Measurements from ENCODE around the gene FBXO38. TPM values are rescaled to one million over a fixed set of nuclear protein-coding genes. Genes with fewer than 3 reads are reported as not detected.

Gene FBXO38, protein sequence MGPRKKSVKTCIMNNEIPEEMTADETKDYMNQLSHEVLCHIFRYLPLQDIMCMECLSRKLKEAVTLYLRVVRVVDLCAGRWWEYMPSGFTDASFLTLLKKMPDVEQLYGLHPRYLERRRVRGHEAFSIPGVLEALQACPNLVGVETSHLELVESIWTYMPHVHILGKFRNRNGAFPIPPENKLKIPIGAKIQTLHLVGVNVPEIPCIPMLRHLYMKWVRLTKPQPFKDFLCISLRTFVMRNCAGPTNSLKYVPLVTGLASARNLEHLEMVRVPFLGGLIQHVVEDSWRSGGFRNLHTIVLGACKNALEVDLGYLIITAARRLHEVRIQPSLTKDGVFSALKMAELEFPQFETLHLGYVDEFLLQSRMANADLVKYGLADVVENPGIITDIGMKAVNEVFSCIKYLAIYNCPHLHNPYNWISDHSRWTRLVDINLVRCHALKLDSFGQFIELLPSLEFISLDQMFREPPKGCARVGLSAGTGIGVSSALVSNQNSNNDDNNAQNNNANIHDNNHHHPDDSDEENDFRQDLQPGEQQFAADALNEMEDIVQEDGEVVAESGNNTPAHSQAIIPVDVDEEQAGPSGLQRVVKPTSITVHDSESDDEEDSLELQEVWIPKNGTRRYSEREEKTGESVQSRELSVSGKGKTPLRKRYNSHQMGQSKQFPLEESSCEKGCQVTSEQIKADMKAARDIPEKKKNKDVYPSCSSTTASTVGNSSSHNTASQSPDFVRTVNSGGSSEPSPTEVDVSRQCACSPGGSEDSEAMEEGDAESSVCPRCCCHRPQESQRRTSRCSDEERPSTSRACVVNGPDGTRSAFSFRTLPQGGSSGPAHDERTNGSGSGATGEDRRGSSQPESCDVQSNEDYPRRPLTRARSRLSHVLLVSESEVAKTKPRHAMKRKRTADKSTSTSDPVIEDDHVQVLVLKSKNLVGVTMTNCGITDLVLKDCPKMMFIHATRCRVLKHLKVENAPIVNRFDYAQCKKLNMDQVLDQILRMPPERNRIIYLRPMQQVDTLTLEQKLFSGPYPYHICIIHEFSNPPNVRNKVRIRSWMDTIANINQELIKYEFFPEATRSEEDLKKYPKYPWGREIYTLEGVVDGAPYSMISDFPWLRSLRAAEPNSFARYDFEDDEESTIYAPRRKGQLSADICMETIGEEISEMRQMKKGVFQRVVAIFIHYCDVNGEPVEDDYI
- total RNA-seq = 10 to 100 TPM; 28.0 to 62.0 (median 37.5) TPM

GRCh38 chr5:148383564-148384379 lies at the start of gene FBXO38:
Gene FBXO38 (plus strand): TSS chr5:148383958. CDS start chr5:148394777, 10,819 bp downstream.
- peak; percentile 96 to 99 (median 99) for ATAC-seq (replicated peaks in 6 of 8)
- WGBS, 10 experiments = 0 to 22% (median 0%) methylated on average over 2 to 17 of the region's 45 CpGs; no CpG with 5 or more reads in 1 of the 10 experiments
- in situ Hi-C loops (cut with MboI; ENCODE audit: low pct_unique_long_range_greater_than_20kb in 2 of 9, low sequenced_read_pairs in 9 of 9, unreplicated experiment in 9 of 9) = loop anchor here in 1 of 9 experiments (25.0 kb wide), 1 partner anchor 96 kb away; no protein-coding TSS in a partner anchor
- peak within 1 kb of the TSS; percentile 74 to 85 (median 74) for H3K4me3 ChIP-seq
- peaks cover 11 to 19% of the 10 kb centered on the region in 2 donors for H3K4me1 ChIP-seq (replicated peaks in 1 of 2)
- peak within 1 kb of the TSS; percentile 80 to 91 for H3K27ac ChIP-seq

DNA sequence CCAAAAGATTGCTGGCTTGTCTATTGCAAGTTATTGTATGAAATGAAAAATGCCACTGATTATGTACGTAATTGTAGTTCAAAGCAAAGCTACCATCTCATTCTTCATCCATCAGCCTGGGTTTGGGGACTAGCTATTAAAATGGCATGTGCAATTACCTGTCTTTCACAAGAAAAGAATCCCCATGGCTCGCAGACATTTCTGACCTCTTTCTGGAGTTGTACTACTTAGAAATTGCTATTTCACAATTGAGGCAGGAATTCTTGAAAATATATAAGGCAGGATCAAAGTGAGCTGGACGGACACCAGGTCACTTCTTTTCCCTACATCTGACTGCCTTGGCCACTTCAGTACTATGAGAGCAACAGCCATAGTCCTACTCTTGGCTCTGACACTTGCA lies 48.5 kb upstream of the FBXO38 start, which contains the start of gene SPINK9:
Gene SPINK9 (plus strand): TSS at position 301 of the 400 bp plus-strand sequence. CDS start 55 bp downstream, at position 356.
- in situ Hi-C loops (cut with MboI; ENCODE audit: low pct_unique_long_range_greater_than_20kb in 2 of 9, low sequenced_read_pairs in 9 of 9, unreplicated experiment in 9 of 9) = no loop called here
- Histone ChIP-seq H3K4me3 (no peak within 1 kb of the TSS), H3K4me1 (replicated peaks in 1 of 2) (no peaks in the 10 kb centered on the region), H3K27ac (no peak within 1 kb of the TSS)
- ATAC-seq (replicated peaks in 6 of 8) = no peak
- WGBS, 10 experiments = 29 to 98% (median 79%) methylated on average over 1 to 3 of the region's 3 CpGs; no CpG with 5 or more reads in 2 of the 10 experiments

DNA sequence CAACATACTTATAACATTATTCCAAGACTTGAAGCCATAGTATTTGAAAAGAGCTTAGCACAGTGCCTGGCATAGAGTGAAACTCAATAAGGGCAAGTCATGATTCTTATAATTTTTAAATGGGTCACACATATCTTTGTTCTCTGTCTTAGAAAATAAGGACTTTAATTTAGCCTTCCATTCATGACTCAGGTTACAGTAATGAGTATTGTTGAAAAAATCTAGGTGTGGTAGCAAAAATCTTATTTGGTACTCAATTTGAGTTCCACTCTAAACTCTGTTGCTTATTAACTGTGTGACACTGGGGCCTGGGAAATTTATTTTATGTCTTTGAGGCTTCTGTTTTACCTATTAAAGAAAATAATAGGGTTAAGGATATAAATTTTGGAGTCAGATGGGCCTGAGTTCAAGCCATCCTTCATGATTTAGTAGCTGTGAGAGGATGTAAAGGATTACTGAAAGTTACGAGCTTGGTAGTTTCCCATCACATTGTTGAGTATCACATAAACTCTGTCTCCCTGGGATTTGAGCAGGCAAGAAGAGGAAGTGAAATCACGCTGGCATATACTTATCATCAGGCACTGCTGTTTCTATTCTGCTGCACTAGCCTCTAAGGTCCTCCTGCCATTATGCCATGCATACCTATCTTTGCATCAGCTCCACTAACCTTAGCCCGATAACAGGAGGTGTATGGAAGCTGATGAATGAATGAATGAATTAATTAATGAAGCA lies 46.9 kb upstream of the FBXO38 start:
- no peaks in the 10 kb centered on the region for H3K4me1 ChIP-seq (replicated peaks in 1 of 2)
- H3K4me3 ChIP-seq = no peak overlapping the region
- no peak overlapping the region for H3K27ac ChIP-seq
- WGBS, 10 experiments = 38 to 100% (median 87%) methylated on average over 1 to 3 of the region's 3 CpGs; no CpG with 5 or more reads in 1 of the 10 experiments
- in situ Hi-C loops (cut with MboI; ENCODE audit: low pct_unique_long_range_greater_than_20kb in 2 of 9, low sequenced_read_pairs in 9 of 9, unreplicated experiment in 9 of 9) = no loop called here
- no peak for ATAC-seq (replicated peaks in 6 of 8)

DNA sequence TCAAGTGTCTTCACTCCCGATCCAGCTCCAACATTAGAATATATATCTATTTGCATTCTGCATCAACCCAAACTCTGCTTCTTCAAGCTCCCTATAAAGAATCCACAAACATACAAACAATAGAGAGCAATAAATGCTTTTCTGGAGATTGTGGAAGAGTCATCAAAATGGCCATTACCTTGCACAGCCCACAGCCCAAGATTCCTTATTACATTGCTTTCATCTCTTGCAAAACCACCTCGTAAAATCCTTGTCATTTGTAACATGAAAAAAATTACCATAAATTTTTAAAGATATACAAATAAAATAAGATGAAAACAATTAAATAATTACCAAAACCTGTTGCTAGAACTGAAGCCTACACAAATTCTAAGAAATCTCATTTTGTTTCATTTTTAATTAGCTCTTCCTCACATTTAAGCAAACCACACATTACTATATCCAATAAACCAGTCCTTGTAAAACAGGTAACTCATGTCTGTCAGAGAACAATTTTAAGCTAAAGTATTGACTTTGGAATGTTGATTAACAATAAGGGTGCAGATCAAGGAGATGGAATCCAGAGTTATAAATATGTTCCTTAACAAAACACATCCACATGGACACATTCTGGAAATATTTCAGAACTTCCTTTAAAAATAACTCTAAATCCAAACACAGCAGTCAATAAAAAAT lies 41.2 kb upstream of the FBXO38 start:
- H3K27ac ChIP-seq = no peak overlapping the region
- no peak for ATAC-seq (replicated peaks in 6 of 8)
- WGBS, 10 experiments = 28 to 100% (median 58%) methylated on average over 1 to 2 of the region's 2 CpGs
- H3K4me1 ChIP-seq (replicated peaks in 1 of 2) = no peaks in the 10 kb centered on the region
- in situ Hi-C loops (cut with MboI; ENCODE audit: low pct_unique_long_range_greater_than_20kb in 2 of 9, low sequenced_read_pairs in 9 of 9, unreplicated experiment in 9 of 9) = no loop called here
- H3K4me3 ChIP-seq = no peak overlapping the region

- in situ Hi-C loops (cut with MboI; ENCODE audit: low pct_unique_long_range_greater_than_20kb in 2 of 9, low sequenced_read_pairs in 9 of 9, unreplicated experiment in 9 of 9) = no loop called here
- H3K4me3 ChIP-seq = no peak overlapping the region
These were observed 40.7 kb upstream of the FBXO38 start for GRCh38 chr5:148343046-148343407.

GRCh38 chr5:148343603-148344487 lies 39.9 kb upstream of the FBXO38 start:
- WGBS, 10 experiments = 2 to 93% (median 77%) methylated on average over 3 to 7 of the region's 7 CpGs
- Histone ChIP-seq H3K27ac (no peak overlapping the region), H3K4me1 (replicated peaks in 1 of 2) (no peaks in the 10 kb centered on the region), H3K4me3 (no peak overlapping the region)
- ATAC-seq (replicated peaks in 6 of 8) = peak in 3 of 8 experiments; percentile 41 to 79 (median 65)
- in situ Hi-C loops (cut with MboI; ENCODE audit: low pct_unique_long_range_greater_than_20kb in 2 of 9, low sequenced_read_pairs in 9 of 9, unreplicated experiment in 9 of 9) = no loop called here

More at GRCh38 chr5:148343046-148343407, 40.7 kb upstream of the FBXO38 start:
- 0 to 100% (median 80%) methylated on average over 1 to 2 of the region's 2 CpGs; no CpG with 5 or more reads in 3 of the 10 experiments for WGBS, 10 experiments
- H3K27ac ChIP-seq = no peak overlapping the region
- peak in 2 of 8 experiments; percentile 58 to 64 for ATAC-seq (replicated peaks in 6 of 8)
- H3K4me1 ChIP-seq (replicated peaks in 1 of 2) = no peaks in the 10 kb centered on the region

DNA sequence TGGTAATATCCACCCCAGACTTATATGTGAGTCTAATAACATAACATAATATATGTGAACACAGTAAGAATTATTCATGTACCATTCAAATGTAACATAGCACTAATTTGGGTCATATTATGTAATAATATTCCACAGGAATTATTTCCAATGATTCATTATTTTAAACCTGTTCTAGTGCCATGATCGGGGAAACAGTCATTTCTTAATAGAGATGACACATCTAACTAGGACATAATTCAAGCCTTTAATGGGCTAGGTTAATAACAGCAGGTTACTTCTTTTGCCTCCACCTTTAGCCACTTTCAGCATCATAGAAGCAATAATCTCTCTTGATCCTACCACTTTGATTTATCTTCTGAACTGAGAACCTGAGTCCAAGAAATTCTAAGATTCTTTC lies 36.1 kb upstream of the FBXO38 start:
- H3K4me1 ChIP-seq (replicated peaks in 1 of 2) = no peaks in the 10 kb centered on the region
- WGBS, 10 experiments = 17 to 83% (median 44%) methylated on average over 1 of the region's 1 CpG; no CpG with 5 or more reads in 3 of the 10 experiments
- in situ Hi-C loops (cut with MboI; ENCODE audit: low pct_unique_long_range_greater_than_20kb in 2 of 9, low sequenced_read_pairs in 9 of 9, unreplicated experiment in 9 of 9) = no loop called here
- ATAC-seq (replicated peaks in 6 of 8) = no peak
- no peak overlapping the region for H3K4me3 ChIP-seq
- no peak overlapping the region for H3K27ac ChIP-seq

DNA sequence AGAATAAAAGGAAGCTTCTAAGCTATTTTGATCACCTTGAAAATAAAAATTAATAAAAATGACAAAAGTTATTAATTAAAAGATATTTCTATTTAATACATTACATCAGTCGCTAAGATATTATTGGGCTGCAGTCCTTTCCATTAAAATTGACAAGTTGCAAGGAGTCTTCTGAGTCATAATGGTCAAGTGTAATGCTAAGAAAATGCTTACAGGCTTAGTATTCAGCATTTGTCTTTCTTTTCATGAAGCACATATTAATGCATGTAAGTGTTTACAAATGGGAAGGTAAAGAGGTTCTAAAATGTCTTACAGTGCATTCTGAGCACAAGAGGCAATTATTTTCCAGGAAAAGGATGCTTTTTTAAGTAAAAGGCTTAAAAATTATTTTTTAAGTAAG lies 31.1 kb upstream of the FBXO38 start:
- 33 to 100% (median 77%) methylated on average over 1 of the region's 1 CpG; no CpG with 5 or more reads in 1 of the 10 experiments for WGBS, 10 experiments
- in situ Hi-C loops (cut with MboI; ENCODE audit: low pct_unique_long_range_greater_than_20kb in 2 of 9, low sequenced_read_pairs in 9 of 9, unreplicated experiment in 9 of 9) = loop anchor here in 1 of 9 experiments (25.0 kb wide), 1 partner anchor 165 kb away; no protein-coding TSS in a partner anchor
- H3K4me1 ChIP-seq (replicated peaks in 1 of 2) = no peaks in the 10 kb centered on the region
- no peak overlapping the region for H3K27ac ChIP-seq
- H3K4me3 ChIP-seq = no peak overlapping the region
- no peak for ATAC-seq (replicated peaks in 6 of 8)

DNA sequence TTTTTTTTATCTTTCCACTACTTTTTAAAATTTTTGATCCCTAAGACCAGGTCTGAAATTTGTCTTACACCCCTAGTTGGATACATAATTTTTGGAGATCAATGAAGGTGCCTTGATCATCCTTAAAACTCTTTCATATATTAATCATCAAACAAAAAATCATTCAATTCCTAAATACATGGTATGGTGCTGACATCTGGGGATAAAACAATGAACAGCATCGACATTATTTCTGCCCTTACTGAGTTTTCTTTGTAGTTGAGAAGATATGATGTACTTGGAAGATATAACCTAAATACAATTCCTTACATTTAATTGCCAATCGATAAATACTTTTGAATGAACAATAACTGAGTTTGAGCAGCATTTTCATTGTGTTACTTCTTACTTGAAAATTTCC lies 30.1 kb upstream of the FBXO38 start:
- Histone ChIP-seq H3K4me1 (replicated peaks in 1 of 2) (no peaks in the 10 kb centered on the region), H3K27ac (no peak overlapping the region), H3K4me3 (no peak overlapping the region)
- in situ Hi-C loops (cut with MboI; ENCODE audit: low pct_unique_long_range_greater_than_20kb in 2 of 9, low sequenced_read_pairs in 9 of 9, unreplicated experiment in 9 of 9) = loop anchor here in 1 of 9 experiments (25.0 kb wide), 1 partner anchor 166 kb away; no protein-coding TSS in a partner anchor
- no peak for ATAC-seq (replicated peaks in 6 of 8)
- WGBS, 10 experiments = 35 to 100% (median 88%) methylated on average over 1 to 2 of the region's 2 CpGs

DNA sequence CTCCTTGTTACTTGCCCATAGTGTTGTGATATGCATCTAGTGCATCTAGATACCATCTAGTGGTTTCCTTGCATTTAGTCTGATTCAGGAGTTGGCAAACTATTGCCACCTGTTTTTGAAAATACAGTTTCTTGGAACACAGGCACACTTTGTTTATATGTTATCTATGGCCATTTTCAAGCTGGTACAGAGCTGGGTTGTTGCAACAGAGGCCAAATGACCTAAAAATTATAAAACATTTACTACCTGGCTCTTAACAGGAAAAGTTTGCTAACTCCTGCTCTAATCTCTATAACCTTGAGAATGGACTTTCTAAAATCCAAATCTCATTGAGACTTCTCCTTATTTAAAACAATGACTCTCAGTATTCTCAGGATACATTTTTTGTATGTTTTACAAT lies 19.4 kb upstream of the FBXO38 start:
- Histone ChIP-seq H3K27ac (no peak overlapping the region), H3K4me1 (replicated peaks in 1 of 2) (no peaks in the 10 kb centered on the region), H3K4me3 (no peak overlapping the region)
- in situ Hi-C loops (cut with MboI; ENCODE audit: low pct_unique_long_range_greater_than_20kb in 2 of 9, low sequenced_read_pairs in 9 of 9, unreplicated experiment in 9 of 9) = loop anchor here in 1 of 9 experiments (25.0 kb wide), 1 partner anchor 177 kb away; no protein-coding TSS in a partner anchor
- ATAC-seq (replicated peaks in 6 of 8) = no peak
